ENCODE results near the gene FLNB.

DNA sequence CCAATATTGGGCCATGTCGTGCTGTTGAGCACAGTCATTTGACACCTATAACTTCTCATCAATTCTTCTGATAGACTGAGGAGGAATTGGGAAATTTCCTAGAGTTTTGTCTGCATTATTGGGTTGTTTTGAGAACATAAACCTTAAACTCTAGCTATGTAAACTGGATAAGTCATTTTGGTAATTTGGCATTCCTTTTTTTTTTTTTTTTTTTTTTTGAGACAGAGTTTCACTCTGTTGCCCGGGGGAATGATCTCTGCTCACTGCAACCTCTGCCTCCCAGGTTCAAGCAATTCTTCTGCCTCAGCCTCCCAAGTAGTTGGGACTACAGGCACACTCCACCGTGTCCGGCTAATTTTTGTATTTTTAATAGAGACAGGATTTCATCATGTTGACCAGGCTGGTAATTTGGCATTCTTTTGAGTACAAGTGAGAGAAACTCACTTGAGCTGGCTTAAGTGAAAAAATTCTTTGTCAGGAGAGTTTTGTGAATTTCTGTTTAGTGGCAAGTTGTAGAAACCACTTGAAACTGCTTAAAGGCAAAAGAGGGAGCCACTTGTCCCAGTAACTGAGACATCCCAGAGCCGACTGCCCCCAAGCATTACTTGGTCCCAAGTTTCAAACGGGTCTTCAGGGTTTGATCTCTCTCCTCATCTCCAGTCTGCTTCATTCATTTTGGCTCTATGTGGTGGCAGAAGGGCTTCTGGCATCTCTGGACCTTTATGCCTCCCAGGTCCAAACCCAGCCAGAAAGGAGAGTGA lies 34.9 kb downstream of the FLNB start:
- TF ChIP-seq ZNF112 (tag by site-specific recombination; IDR thresholded peaks at IDR 0.05) (no peak), ZNF48 (tag by site-specific recombination; IDR thresholded peaks at IDR 0.05) (no peak), CTCF (tag by site-specific recombination; IDR thresholded peaks at IDR 0.05) (no peak), ZNF274 (IDR thresholded peaks at IDR 0.05; ENCODE audit: low read length) (no peak), ZNF274 (tag by site-specific recombination; IDR thresholded peaks at IDR 0.05; ENCODE audit: borderline replicate concordance) (no peak), BCL11B (tag by site-specific recombination; IDR thresholded peaks at IDR 0.05; ENCODE audit: low read depth) (no peak), ZBTB8A (tag by site-specific recombination; IDR thresholded peaks at IDR 0.05) (no peak)
- TF ChIP-seq, protein P1, sequence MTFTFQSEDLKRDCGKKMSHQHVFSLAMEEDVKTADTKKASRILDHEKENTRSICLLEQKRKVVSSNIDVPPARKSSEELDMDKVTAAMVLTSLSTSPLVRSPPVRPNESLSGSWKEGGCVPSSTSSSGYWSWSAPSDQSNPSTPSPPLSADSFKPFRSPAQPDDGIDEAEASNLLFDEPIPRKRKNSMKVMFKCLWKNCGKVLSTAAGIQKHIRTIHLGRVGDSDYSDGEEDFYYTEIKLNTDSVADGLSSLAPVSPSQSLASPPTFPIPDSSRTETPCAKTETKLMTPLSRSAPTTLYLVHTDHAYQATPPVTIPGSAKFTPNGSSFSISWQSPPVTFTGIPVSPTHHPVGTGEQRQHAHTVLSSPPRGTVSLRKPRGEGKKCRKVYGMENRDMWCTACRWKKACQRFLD (tag by site-specific recombination; IDR thresholded peaks at IDR 0.05) = no peak

Data from HEK293 (cell line).